ENCODE measurements around the gene SLC22A7.

- TF ChIP-seq EP300 (conservative IDR thresholded peaks at IDR 0.05; ENCODE audit: poor library complexity, severe bottlenecking), result no peak
- TF ChIP-seq TAF1 (IDR thresholded peaks at IDR 0.05; ENCODE audit: low read depth), result no peak
- no peak for TF ChIP-seq RAD21 (conservative IDR thresholded peaks at IDR 0.05)
- TF ChIP-seq POLR2AphosphoS5 (IDR thresholded peaks at IDR 0.05), result no peak
- no peak for TF ChIP-seq CTCF (IDR thresholded peaks at IDR 0.05; ENCODE audit: poor library complexity, severe bottlenecking)
- no peak for TF ChIP-seq EZH2 (IDR thresholded peaks at IDR 0.05; ENCODE audit: borderline replicate concordance, insufficient read depth, low read length, poor library complexity, severe bottlenecking)
- no peak for TF ChIP-seq REST (IDR thresholded peaks at IDR 0.05; ENCODE audit: borderline replicate concordance)
- no peak for TF ChIP-seq SMC3 (conservative IDR thresholded peaks at IDR 0.05; ENCODE audit: poor library complexity)
Observed at GRCh38 chr6:43304361-43304760, 6.3 kb downstream of the SLC22A7 start.

Measured in neural cell (in vitro differentiated cells).